ENCODE measurements around the gene ASB16. TPM values are rescaled to one million over a fixed set of nuclear protein-coding genes. Genes with fewer than 3 reads are reported as not detected.

The ASB16 gene
- total and polyA plus RNA-seq, 9 of the 15 experiments (the other 6 are each of a cell fraction or from before 2014, with no cell fraction given) = 0.03 to 0.07 TPM; not detected in 7

DNA sequence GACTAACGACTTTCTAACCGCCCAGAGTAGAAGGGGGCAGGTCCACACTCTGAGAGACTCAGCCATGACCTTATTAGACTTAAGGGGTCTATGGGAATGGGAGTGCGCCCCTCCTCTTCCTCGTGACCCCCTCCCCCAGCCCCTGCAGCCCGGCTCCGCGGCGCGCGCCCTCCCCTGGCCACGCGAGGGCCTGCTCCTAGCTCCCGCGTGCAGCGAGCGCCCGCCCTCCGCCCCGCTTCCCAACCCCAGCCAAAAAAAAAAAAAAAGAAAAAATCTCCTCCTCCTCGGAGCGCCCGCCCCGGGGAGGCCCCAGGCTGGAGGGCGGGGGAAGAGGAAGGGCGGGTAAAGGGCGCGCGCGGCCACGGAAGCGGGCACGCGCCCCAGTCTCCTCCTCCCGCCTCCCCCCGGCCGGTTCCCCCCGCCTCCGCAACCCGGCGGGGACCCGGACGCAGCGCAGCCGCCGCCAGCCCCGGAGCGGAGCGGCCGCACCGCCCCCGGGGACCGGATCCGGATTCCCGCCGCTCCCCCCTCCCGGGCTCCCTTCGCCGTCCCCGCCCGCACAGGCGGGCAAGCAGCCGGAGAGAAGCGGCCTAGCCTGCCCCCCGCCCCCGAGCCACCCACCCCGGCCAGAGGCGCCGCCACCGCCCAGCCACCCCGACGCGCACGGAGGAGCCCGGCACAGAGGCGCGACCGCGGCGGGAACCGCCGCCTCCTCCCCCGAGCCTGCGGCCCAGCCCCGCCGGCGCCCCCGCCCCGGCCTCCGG lies 48.0 kb downstream of the ASB16 start (continued):
- TF ChIP-seq, protein P1, sequence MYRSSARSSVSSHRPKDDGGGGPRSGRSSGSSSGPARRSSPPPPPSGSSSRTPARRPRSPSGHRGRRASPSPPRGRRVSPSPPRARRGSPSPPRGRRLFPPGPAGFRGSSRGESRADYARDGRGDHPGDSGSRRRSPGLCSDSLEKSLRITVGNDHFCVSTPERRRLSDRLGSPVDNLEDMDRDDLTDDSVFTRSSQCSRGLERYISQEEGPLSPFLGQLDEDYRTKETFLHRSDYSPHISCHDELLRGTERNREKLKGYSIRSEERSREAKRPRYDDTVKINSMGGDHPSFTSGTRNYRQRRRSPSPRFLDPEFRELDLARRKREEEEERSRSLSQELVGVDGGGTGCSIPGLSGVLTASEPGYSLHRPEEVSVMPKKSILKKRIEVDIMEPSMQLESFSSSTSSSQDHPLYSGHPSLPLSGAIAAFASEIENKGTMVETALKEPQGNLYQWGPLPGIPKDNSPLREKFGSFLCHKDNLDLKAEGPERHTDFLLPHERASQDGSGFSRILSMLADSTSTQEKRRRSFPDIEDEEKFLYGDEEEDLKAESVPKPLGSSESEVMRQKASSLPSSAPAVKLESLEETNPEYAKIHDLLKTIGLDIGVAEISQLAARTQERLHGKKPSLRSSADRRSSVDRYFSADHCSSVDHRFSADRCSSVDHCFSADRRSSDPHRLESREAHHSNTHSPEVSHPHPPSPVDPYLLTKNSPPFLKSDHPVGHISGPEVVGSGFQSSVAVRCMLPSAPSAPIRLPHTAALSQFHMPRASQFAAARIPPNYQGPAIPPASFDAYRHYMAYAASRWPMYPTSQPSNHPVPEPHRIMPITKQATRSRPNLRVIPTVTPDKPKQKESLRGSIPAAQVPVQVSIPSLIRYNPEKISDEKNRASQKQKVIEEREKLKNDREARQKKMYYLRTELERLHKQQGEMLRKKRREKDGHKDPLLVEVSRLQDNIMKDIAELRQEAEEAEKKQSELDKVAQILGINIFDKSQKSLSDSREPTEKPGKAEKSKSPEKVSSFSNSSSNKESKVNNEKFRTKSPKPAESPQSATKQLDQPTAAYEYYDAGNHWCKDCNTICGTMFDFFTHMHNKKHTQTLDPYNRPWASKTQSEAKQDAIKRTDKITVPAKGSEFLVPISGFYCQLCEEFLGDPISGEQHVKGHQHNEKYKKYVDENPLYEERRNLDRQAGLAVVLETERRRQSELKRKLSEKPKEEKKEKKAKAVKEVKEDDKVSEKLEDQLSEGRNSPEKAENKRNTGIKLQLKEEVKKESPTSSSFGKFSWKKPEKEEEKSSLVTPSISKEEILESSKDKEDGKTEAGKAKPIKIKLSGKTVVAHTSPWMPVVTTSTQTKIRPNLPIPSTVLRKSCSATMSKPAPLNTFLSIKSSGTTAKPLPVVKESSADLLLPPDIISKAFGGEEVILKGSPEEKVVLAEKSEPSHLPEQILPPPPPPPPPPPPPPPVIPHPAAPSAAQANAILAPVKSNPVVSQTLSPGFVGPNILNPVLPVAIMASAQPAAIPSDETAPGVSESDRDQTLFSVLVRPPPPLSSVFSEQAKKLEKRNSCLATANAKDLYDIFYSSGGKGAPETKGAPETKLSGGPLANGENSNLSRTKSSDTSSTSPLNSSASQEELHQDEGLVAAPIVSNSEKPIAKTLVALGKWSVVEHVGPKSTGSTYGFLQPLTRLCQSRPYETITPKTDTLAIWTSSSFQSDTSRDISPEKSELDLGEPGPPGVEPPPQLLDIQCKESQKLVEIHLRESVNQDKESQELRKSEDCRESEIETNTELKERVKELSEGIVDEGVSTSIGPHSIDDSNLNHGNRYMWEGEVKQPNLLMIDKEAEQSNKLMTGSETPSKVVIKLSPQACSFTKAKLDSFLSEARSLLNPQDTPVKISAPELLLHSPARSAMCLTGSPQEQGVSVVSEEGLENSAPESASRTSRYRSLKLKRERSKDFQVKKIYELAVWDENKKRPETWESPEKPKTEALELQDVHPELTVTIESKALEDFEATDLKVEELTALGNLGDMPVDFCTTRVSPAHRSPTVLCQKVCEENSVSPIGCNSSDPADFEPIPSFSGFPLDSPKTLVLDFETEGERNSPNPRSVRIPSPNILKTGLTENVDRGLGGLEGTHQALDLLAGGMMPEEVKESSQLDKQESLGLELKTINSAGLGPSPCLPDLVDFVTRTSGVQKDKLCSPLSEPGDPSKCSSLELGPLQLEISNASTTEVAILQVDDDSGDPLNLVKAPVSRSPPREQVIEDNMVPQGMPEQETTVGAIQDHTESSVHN (IDR thresholded peaks at IDR 0.05; ENCODE audit: borderline replicate concordance in 1 of 2, low read depth in 1 of 2) = no peak
- no peak for TF ChIP-seq KLF16 (IDR thresholded peaks at IDR 0.05)
- no peak for TF ChIP-seq EP300 (IDR thresholded peaks at IDR 0.05; ENCODE audit: low read length)
- TF ChIP-seq, protein P2, sequence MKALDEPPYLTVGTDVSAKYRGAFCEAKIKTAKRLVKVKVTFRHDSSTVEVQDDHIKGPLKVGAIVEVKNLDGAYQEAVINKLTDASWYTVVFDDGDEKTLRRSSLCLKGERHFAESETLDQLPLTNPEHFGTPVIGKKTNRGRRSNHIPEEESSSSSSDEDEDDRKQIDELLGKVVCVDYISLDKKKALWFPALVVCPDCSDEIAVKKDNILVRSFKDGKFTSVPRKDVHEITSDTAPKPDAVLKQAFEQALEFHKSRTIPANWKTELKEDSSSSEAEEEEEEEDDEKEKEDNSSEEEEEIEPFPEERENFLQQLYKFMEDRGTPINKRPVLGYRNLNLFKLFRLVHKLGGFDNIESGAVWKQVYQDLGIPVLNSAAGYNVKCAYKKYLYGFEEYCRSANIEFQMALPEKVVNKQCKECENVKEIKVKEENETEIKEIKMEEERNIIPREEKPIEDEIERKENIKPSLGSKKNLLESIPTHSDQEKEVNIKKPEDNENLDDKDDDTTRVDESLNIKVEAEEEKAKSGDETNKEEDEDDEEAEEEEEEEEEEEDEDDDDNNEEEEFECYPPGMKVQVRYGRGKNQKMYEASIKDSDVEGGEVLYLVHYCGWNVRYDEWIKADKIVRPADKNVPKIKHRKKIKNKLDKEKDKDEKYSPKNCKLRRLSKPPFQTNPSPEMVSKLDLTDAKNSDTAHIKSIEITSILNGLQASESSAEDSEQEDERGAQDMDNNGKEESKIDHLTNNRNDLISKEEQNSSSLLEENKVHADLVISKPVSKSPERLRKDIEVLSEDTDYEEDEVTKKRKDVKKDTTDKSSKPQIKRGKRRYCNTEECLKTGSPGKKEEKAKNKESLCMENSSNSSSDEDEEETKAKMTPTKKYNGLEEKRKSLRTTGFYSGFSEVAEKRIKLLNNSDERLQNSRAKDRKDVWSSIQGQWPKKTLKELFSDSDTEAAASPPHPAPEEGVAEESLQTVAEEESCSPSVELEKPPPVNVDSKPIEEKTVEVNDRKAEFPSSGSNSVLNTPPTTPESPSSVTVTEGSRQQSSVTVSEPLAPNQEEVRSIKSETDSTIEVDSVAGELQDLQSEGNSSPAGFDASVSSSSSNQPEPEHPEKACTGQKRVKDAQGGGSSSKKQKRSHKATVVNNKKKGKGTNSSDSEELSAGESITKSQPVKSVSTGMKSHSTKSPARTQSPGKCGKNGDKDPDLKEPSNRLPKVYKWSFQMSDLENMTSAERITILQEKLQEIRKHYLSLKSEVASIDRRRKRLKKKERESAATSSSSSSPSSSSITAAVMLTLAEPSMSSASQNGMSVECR (CRISPR knock-in tag; IDR thresholded peaks at IDR 0.05) = peak; percentile 30; the same call in 1 of the 2 replicates
- TF ChIP-seq RB1 (IDR thresholded peaks at IDR 0.05; ENCODE audit: low read depth) = no peak; the same call in 1 of the 2 replicates
- no peak for TF ChIP-seq ESRRA (IDR thresholded peaks at IDR 0.05; ENCODE audit: borderline replicate concordance, low read depth)
- TF ChIP-seq ZNF699 (CRISPR knock-in tag; IDR thresholded peaks at IDR 0.05; ENCODE audit: insufficient replicate concordance) = no peak
- TF ChIP-seq, protein P3, sequence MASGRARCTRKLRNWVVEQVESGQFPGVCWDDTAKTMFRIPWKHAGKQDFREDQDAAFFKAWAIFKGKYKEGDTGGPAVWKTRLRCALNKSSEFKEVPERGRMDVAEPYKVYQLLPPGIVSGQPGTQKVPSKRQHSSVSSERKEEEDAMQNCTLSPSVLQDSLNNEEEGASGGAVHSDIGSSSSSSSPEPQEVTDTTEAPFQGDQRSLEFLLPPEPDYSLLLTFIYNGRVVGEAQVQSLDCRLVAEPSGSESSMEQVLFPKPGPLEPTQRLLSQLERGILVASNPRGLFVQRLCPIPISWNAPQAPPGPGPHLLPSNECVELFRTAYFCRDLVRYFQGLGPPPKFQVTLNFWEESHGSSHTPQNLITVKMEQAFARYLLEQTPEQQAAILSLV (tag; IDR thresholded peaks at IDR 0.05) = no peak
- peak; percentile 74 for TF ChIP-seq GABPA (tag; conservative IDR thresholded peaks at IDR 0.05; ENCODE audit: low read depth)
- no peak for TF ChIP-seq ZNF436 (CRISPR knock-in tag; IDR thresholded peaks at IDR 0.05)
- no peak for TF ChIP-seq SMARCB1 (IDR thresholded peaks at IDR 0.05; ENCODE audit: insufficient read length, low read depth)
- TF ChIP-seq GABPB2 (CRISPR knock-in tag; conservative IDR thresholded peaks at IDR 0.05) = no peak
- TF ChIP-seq MBD2 (IDR thresholded peaks at IDR 0.05; ENCODE audit: borderline replicate concordance, low read depth) = 0 out of 2 replicates have a peak, but pooled peaks have one; percentile 17
